HepG2 (cell line): ENCODE data around the gene TPRA1. TPM values are rescaled to one million over a fixed set of nuclear protein-coding genes. Genes with fewer than 3 reads are reported as not detected.
A peak's percentile ranks its signal among the peaks of the same experiment; 100 is the strongest.

Source experiments
- ATAC-seq: fragments of 200-7000 bp; cut with Tn5 transposase; 3 replicates; pipeline ENCODE4 v1.9.1; 2020; ENCODE audit warnings: mild to moderate bottlenecking, moderate library complexity
- BruUV-seq: library from RNA; stranded (reverse); fragments of 400-500 nt; replicated peaks from 2 replicates; lab custom pipeline; 2021; lab: Mats Ljungman, UMichigan
- CTCF ChIA-PET: fragments of 300-600 bp; formaldehyde crosslinking; extraction: SDS; loops from one replicate; lab custom pipeline; 2021; ENCODE audit warnings: low total read pairs, inconsistent platforms, low intra/inter-chr PET ratio; lab: Yijun Ruan, JAX
- POLR2A ChIA-PET: fragments of 350-600 bp; sonication (Branson Sonifier 250); formaldehyde crosslinking; loops from one replicate; lab custom pipeline; 2020; ENCODE audit warnings: antibody characterized with exemption, inconsistent platforms; lab: Yijun Ruan, JAX
- DNase-seq: peaks from one replicate; pipeline ENCODE4 v3.0.0-alpha.2; 2015; ENCODE audit warnings: low spot score
- FAIRE-seq: peaks from 3 replicates; lab custom pipeline; 2011; peaks lifted over from hg19 to GRCh38; lab: Jason Lieb, UNC
- H2AFZ ChIP-seq: one replicate; pipeline ENCODE4 v1.6.1; 2011; ENCODE audit warnings: low read length, inconsistent platforms
- H3K27ac ChIP-seq: fragments of 300-600 bp; 3 replicates; pipeline ENCODE4 v1.8.0; 2011; ENCODE audit warnings: mixed run types, mild to moderate bottlenecking, mixed read lengths, low read length, inconsistent platforms; ENCODE audit not compliant: insufficient read depth; ENCODE audit errors: extremely low read length
- H3K27me3 ChIP-seq, 2 experiments: fragments of 200-600 bp in 1 of 2; 2 replicates in 1 of 2; 3 replicates in 1 of 2; pipeline versions ENCODE4 v1.6.0 to v1.8.0; 2011; ENCODE audit warnings: low read length in 2 of 2, mild to moderate bottlenecking in 2 of 2, moderate library complexity in 2 of 2, inconsistent platforms in 1 of 2; ENCODE audit not compliant: insufficient read depth in 2 of 2, control insufficient read depth in 1 of 2
- H3K36me3 ChIP-seq, 2 experiments: fragments of 200-600 bp in 1 of 2; replicated peaks in 1 of 2; 2 replicates in 1 of 2; 3 replicates in 1 of 2; pipeline versions ENCODE4 v1.5.1 to v1.8.0; 2011; ENCODE audit warnings: low read length in 2 of 2, inconsistent platforms in 1 of 2; ENCODE audit not compliant: insufficient read depth in 2 of 2, control insufficient read depth in 1 of 2
- H3K4me1 ChIP-seq: 2 replicates; pipeline ENCODE4 v1.5.1; 2012; ENCODE audit warnings: low read length, inconsistent platforms; ENCODE audit not compliant: insufficient read depth
- H3K4me2 ChIP-seq: 2 replicates; pipeline ENCODE4 v1.6.0; 2011; ENCODE audit warnings: low read depth, low read length, inconsistent platforms
- H3K4me3 ChIP-seq, 3 experiments: fragments of 200-600 bp in 1 of 3; sonication (generic), shearing (Covaris generic) in 1 of 3; replicated peaks in 1 of 3; 2 replicates each; pipeline ENCODE4 v1.5.1; 2011 to 2016; ENCODE audit warnings: low read length in 3 of 3, inconsistent platforms in 2 of 3, low read depth in 2 of 3, mild to moderate bottlenecking in 2 of 3, control low read depth in 1 of 3, mixed read lengths in 1 of 3; ENCODE audit not compliant: insufficient read depth in 1 of 3
- H3K79me2 ChIP-seq: one replicate; pipeline ENCODE4 v1.6.1; 2011; ENCODE audit warnings: low read length, inconsistent platforms; ENCODE audit not compliant: insufficient read depth
- H3K9ac ChIP-seq: 2 replicates; pipeline ENCODE4 v1.6.0; 2011; ENCODE audit warnings: mild to moderate bottlenecking, low read depth, low read length, inconsistent platforms; ENCODE audit not compliant: insufficient read depth
- H3K9me3 ChIP-seq: 2 replicates; pipeline ENCODE4 v1.5.1; 2012; ENCODE audit warnings: mild to moderate bottlenecking, low read length
- H4K20me1 ChIP-seq: 2 replicates; pipeline ENCODE4 v1.6.0; 2011; ENCODE audit warnings: inconsistent platforms, mild to moderate bottlenecking, low read length, moderate library complexity; ENCODE audit not compliant: insufficient read depth
- AGO2 ChIP-seq: fragments of 200-400 bp; formaldehyde crosslinking; optimal IDR thresholded peaks from 2 replicates; pipeline ENCODE3; 2017; ENCODE audit warnings: mild to moderate bottlenecking, low read depth, low read length, moderate library complexity
- BRD4 ChIP-seq: sonication (generic); formaldehyde crosslinking; IDR thresholded peaks from 2 replicates; pipeline ENCODE4 v1.4.0; 2020; ENCODE audit warnings: missing genetic modification reagents
- GPN1 ChIP-seq: sonication (generic); formaldehyde crosslinking; IDR thresholded peaks from 2 replicates; pipeline ENCODE4 v1.5.1; 2020; ENCODE audit warnings: missing genetic modification reagents, borderline replicate concordance
- HDAC2 ChIP-seq: sonication (generic); formaldehyde crosslinking; IDR thresholded peaks from 2 replicates; pipeline ENCODE4 v1.4.0; 2020; ENCODE audit warnings: missing genetic modification reagents
- RBAK ChIP-seq: sonication (generic); formaldehyde crosslinking; IDR thresholded peaks from 2 replicates; pipeline ENCODE4 v1.5.1; 2020; ENCODE audit warnings: mild to moderate bottlenecking, missing genetic modification reagents
- RBFOX2 ChIP-seq: fragments of 200-400 bp; formaldehyde crosslinking; IDR thresholded peaks from 2 replicates; pipeline ENCODE4 v1.6.1; 2017; ENCODE audit warnings: low read depth, mild to moderate bottlenecking, low read length
- TCF7L2 ChIP-seq: IDR thresholded peaks from 2 replicates; pipeline ENCODE4 v1.6.1; 2011; ENCODE audit warnings: mild to moderate bottlenecking, low read depth, low read length, moderate library complexity
- ZBTB2 ChIP-seq: sonication (generic); formaldehyde crosslinking; IDR thresholded peaks from 2 replicates; pipeline ENCODE4 v1.8.0; 2022; ENCODE audit warnings: low read depth, missing genetic modification reagents
- ZBTB38 ChIP-seq: sonication (generic); formaldehyde crosslinking; IDR thresholded peaks from 2 replicates; pipeline ENCODE4 v1.5.1; 2020; ENCODE audit warnings: mild to moderate bottlenecking, missing genetic modification reagents
- ZNF292 ChIP-seq: sonication (generic); formaldehyde crosslinking; IDR thresholded peaks from 2 replicates; pipeline ENCODE4 v1.8.1; 2022; ENCODE audit warnings: mild to moderate bottlenecking, low read depth, missing genetic modification reagents, borderline replicate concordance
- ZNF678 ChIP-seq: sonication (generic); formaldehyde crosslinking; IDR thresholded peaks from 2 replicates; pipeline ENCODE4 v1.4.0; 2020; ENCODE audit warnings: mild to moderate bottlenecking, missing genetic modification reagents
- WGBS: methylation state at CpG from one replicate; pipeline ENCODE4 v1.1.6; 2017; ENCODE audit warnings: low lambda C conversion rate; 5-methylcytosine and 5-hydroxymethylcytosine counted together
- in situ Hi-C: cut with HindIII; loops from 2 replicates; pipeline ENCODE4 v1.10.0; 2017; ENCODE audit warnings: low pct_unique_long_range_greater_than_20kb; ENCODE audit not compliant: extremely low pct_ligation_motif_present
- intact Hi-C: fragments of 100-400 bp; cut with micrococcal nuclease; formaldehyde crosslinking; loops from one replicate; pipeline ENCODE4 v1.10.0; 2022; ENCODE audit not compliant: unreplicated experiment
- polyA plus RNA-seq, 8 experiments: library from polyadenylated mRNA; depleted of rRNA in 3 of 8; stranded (reverse) in 7 of 8; unstranded in 1 of 8; fragments of >200 nt; fragmentation: Illumina TruSeq in 4 of 8; extraction: Trizol in 4 of 8; gene quantifications; 2 replicates each; pipeline versions ENCODE4 v1.2.1 to v1.2.3, GENCODE V29; 2011 to 2016; ENCODE audit warnings: low read depth in 4 of 8, missing spikeins in 1 of 8, mixed read lengths in 1 of 8; ENCODE audit not compliant: insufficient read depth in 1 of 8
- total RNA-seq, 5 experiments: library from RNA; depleted of rRNA; stranded (reverse); fragments of >200 nt; fragmentation: Illumina TruSeq; extraction: Trizol; gene quantifications; 2 replicates each; pipeline ENCODE4 v1.2.3, GENCODE V29; 2016; ENCODE audit warnings: low read depth in 1 of 5
- TF ChIP-seq, protein P1 (sequence below): sonication (generic); formaldehyde crosslinking; IDR thresholded peaks from 2 replicates; pipeline ENCODE4 v1.5.1; 2020; ENCODE audit warnings: missing genetic modification reagents, mild to moderate bottlenecking, borderline replicate concordance

Gene TPRA1
- total and polyA plus RNA-seq, 2 of the 13 experiments (the other 11 are each of a cell fraction or from before 2014, with no cell fraction given): 25.4 to 25.8 TPM

GRCh38 chr3:127604546-127605165, 14.1 kb upstream of the TPRA1 start:
- H4K20me1 ChIP-seq: no peaks in the 10 kb centered on the region
- no peak overlapping the region for H3K4me2 ChIP-seq
- H3K27me3 ChIP-seq: no peaks in the 10 kb centered on the region
- H3K27ac ChIP-seq: no peak overlapping the region
- in situ Hi-C loops (no loop called here), intact Hi-C loops (no loop called here)
- peaks cover 22% of the 10 kb centered on the region for H3K79me2 ChIP-seq
- peaks cover 33% of the 10 kb centered on the region for H3K4me1 ChIP-seq
- TF ChIP-seq HDAC2 (CRISPR knock-in tag): no peak
- TF ChIP-seq ZBTB2: no peak
- no peak for TF ChIP-seq RBAK
- TF ChIP-seq BRD4: no peak
- peak; percentile 61 for TF ChIP-seq AGO2
- peak; percentile 49 for TF ChIP-seq RBFOX2
- no peak for TF ChIP-seq ZNF678
- no peak for TF ChIP-seq GPN1 (CRISPR knock-in tag)
- TF ChIP-seq, protein P1, sequence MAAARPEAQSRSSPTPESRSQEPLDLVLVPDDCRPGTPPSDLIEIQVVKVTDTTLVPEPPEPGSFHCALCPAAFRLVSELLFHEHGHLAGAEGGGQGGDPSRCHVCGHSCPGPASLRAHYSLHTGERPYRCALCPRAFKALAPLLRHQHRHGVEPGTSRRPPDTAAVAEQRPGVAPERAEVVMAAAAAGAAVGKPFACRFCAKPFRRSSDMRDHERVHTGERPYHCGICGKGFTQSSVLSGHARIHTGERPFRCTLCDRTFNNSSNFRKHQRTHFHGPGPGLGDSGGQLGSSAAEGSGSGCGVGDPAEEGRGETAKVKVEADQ (CRISPR knock-in tag): no peak
- no peak for TF ChIP-seq ZNF292 (CRISPR knock-in tag)
- no peak for TF ChIP-seq TCF7L2
- TF ChIP-seq ZBTB38: no peak
- POLR2A ChIA-PET: no interaction called here
- DNase-seq (no peak), FAIRE-seq (no peak), ATAC-seq (no peak)
- peaks cover 22 to 72% of the 10 kb centered on the region in 2 experiments for H3K36me3 ChIP-seq
- H2AFZ ChIP-seq: no peak overlapping the region
- 97% methylated on average over 41 of the region's 41 CpGs for WGBS
- no peak overlapping the region for H3K4me3 ChIP-seq
- CTCF ChIA-PET: no interaction called here
- BruUV-seq: no TSS peak
- no peak overlapping the region for H3K9ac ChIP-seq
- no peaks in the 10 kb centered on the region for H3K9me3 ChIP-seq
